Activated naive CD4-positive, alpha-beta T cell treated with anti-CD3 and anti-CD28 coated beads, Interleukin-2, amount 50 U/mL, for 24 hours (primary cell): ENCODE results near the gene PROCA1.
A peak's percentile ranks its signal among the peaks of the same experiment; 100 is the strongest.
"Not testable (repeated sequence)": the region's sequence is repeated elsewhere in the genome, so short reads cannot be mapped to it uniquely, and the experiment has no call there.

Source experiments
- H3K27ac Mint-ChIP-seq: one replicate; pipeline ENCODE4 v1.8.0; 2021; ENCODE audit warnings: mild to moderate bottlenecking, mixed read lengths
- H3K27me3 Mint-ChIP-seq: one replicate; pipeline ENCODE4 v1.8.0; 2021; ENCODE audit warnings: mixed read lengths
- H3K36me3 Mint-ChIP-seq: one replicate; pipeline ENCODE4 v1.8.0; 2021; ENCODE audit warnings: mixed read lengths
- H3K4me1 Mint-ChIP-seq: one replicate; pipeline ENCODE4 v1.8.0; 2021; ENCODE audit warnings: mixed read lengths
- H3K4me3 Mint-ChIP-seq: one replicate; pipeline ENCODE4 v1.8.0; 2021; ENCODE audit warnings: mild to moderate bottlenecking, mixed read lengths
- H3K9me3 Mint-ChIP-seq: one replicate; pipeline ENCODE4 v1.8.0; 2021; ENCODE audit warnings: mixed read lengths

The PROCA1 gene

GRCh38 chr17:28722417-28723158, 10.9 kb upstream of the PROCA1 start:
- peak overlapping the region; percentile 65 for H3K27ac Mint-ChIP-seq
- peak overlapping the region; percentile 100 for H3K4me3 Mint-ChIP-seq
- peaks cover 47% of the 10 kb centered on the region for H3K4me1 Mint-ChIP-seq
- H3K27me3 Mint-ChIP-seq, result peaks cover 3% of the 10 kb centered on the region
- no peaks in the 10 kb centered on the region for H3K9me3 Mint-ChIP-seq
- peaks cover 40% of the 10 kb centered on the region for H3K36me3 Mint-ChIP-seq

- Mint-ChIP-seq H3K36me3 (peaks cover 40% of the 10 kb centered on the region), H3K4me1 (peaks cover 47% of the 10 kb centered on the region), H3K4me3 (peak overlapping the region; percentile 100), H3K27ac (peak overlapping the region; percentile 100)
- not testable (repeated sequence) for H3K27me3 Mint-ChIP-seq, H3K9me3 Mint-ChIP-seq
Observed at GRCh38 chr17:28720997-28721329, 9.3 kb upstream of the PROCA1 start.

- H3K27ac Mint-ChIP-seq, result peak overlapping the region; percentile 100
- H3K4me1 Mint-ChIP-seq, result peaks cover 45% of the 10 kb centered on the region
- H3K27me3 Mint-ChIP-seq, result peaks cover 5% of the 10 kb centered on the region
- H3K9me3 Mint-ChIP-seq, result no peaks in the 10 kb centered on the region
- H3K36me3 Mint-ChIP-seq, result peaks cover 38% of the 10 kb centered on the region
- peak overlapping the region; percentile 100 for H3K4me3 Mint-ChIP-seq
Observed at GRCh38 chr17:28720247-28720996, 8.7 kb upstream of the PROCA1 start.

- H3K9me3 Mint-ChIP-seq, result no peaks in the 10 kb centered on the region
- peaks cover 31% of the 10 kb centered on the region for H3K4me1 Mint-ChIP-seq
- H3K36me3 Mint-ChIP-seq, result peaks cover 25% of the 10 kb centered on the region
- H3K27me3 Mint-ChIP-seq, result peaks cover 10% of the 10 kb centered on the region
- H3K4me3 Mint-ChIP-seq, result peak overlapping the region; percentile 100
- H3K27ac Mint-ChIP-seq, result peak overlapping the region; percentile 100
Observed at GRCh38 chr17:28719021-28719433, 7.3 kb upstream of the PROCA1 start.

- H3K27me3 Mint-ChIP-seq, result peaks cover 10% of the 10 kb centered on the region
- peak overlapping the region; percentile 73 for H3K4me3 Mint-ChIP-seq
- peak overlapping the region; percentile 25 for H3K27ac Mint-ChIP-seq
- H3K36me3 Mint-ChIP-seq, result peaks cover 23% of the 10 kb centered on the region
- H3K9me3 Mint-ChIP-seq, result no peaks in the 10 kb centered on the region
- H3K4me1 Mint-ChIP-seq, result peaks cover 25% of the 10 kb centered on the region
Observed at GRCh38 chr17:28718333-28719020, 6.8 kb upstream of the PROCA1 start.

GRCh38 chr17:28717578-28718332, 6.1 kb upstream of the PROCA1 start, which contains the start of gene RAB34:
Gene RAB34 (minus strand): TSS chr17:28717868. CDS start chr17:28717266, 602 bp downstream.
- peak within 1 kb of the TSS; percentile 25 for H3K27ac Mint-ChIP-seq
- peaks cover 21% of the 10 kb centered on the region for H3K4me1 Mint-ChIP-seq
- peak within 1 kb of the TSS; percentile 73 for H3K4me3 Mint-ChIP-seq
- H3K36me3 Mint-ChIP-seq, result peaks cover 21% of the 10 kb centered on the region
- peaks cover 10% of the 10 kb centered on the region for H3K27me3 Mint-ChIP-seq
- H3K9me3 Mint-ChIP-seq, result no peaks in the 10 kb centered on the region

GRCh38 chr17:28716740-28717577, 5.3 kb upstream of the PROCA1 start:
- no peak overlapping the region for H3K4me3 Mint-ChIP-seq
- peaks cover 18% of the 10 kb centered on the region for H3K36me3 Mint-ChIP-seq
- no peaks in the 10 kb centered on the region for H3K9me3 Mint-ChIP-seq
- H3K27ac Mint-ChIP-seq, result no peak overlapping the region
- peaks cover 21% of the 10 kb centered on the region for H3K4me1 Mint-ChIP-seq
- peaks cover 10% of the 10 kb centered on the region for H3K27me3 Mint-ChIP-seq

- Mint-ChIP-seq H3K27me3 (peaks cover 10% of the 10 kb centered on the region), H3K4me1 (peaks cover 32% of the 10 kb centered on the region), H3K27ac (no peak overlapping the region), H3K36me3 (peaks cover 4% of the 10 kb centered on the region), H3K4me3 (no peak overlapping the region), H3K9me3 (no peaks in the 10 kb centered on the region)
Observed at GRCh38 chr17:28715217-28715616, 3.5 kb upstream of the PROCA1 start.

- Mint-ChIP-seq H3K4me1 (peaks cover 29% of the 10 kb centered on the region), H3K27ac (no peak overlapping the region), H3K4me3 (no peak overlapping the region), H3K27me3 (peaks cover 8% of the 10 kb centered on the region), H3K9me3 (no peaks in the 10 kb centered on the region), H3K36me3 (no peaks in the 10 kb centered on the region)
Observed at GRCh38 chr17:28714281-28714680, 2.6 kb upstream of the PROCA1 start.

- H3K27ac Mint-ChIP-seq, result peak overlapping the region; percentile 70
- H3K36me3 Mint-ChIP-seq, result no peaks in the 10 kb centered on the region
- H3K27me3 Mint-ChIP-seq, result peaks cover 7% of the 10 kb centered on the region
- no peaks in the 10 kb centered on the region for H3K9me3 Mint-ChIP-seq
- peaks cover 19% of the 10 kb centered on the region for H3K4me1 Mint-ChIP-seq
- peak overlapping the region; percentile 87 for H3K4me3 Mint-ChIP-seq
Observed at GRCh38 chr17:28712705-28713415, 1.2 kb upstream of the PROCA1 start.

GRCh38 chr17:28712032-28712704, 480 bp upstream of the PROCA1 start:
- H3K9me3 Mint-ChIP-seq, result no peaks in the 10 kb centered on the region
- H3K27me3 Mint-ChIP-seq, result peaks cover 7% of the 10 kb centered on the region
- H3K36me3 Mint-ChIP-seq, result no peaks in the 10 kb centered on the region
- H3K4me3 Mint-ChIP-seq, result peak overlapping the region; percentile 87
- H3K27ac Mint-ChIP-seq, result peak overlapping the region; percentile 0
- peaks cover 22% of the 10 kb centered on the region for H3K4me1 Mint-ChIP-seq

GRCh38 chr17:28710861-28711722, 596 bp downstream of the PROCA1 start:
- peak overlapping the region; percentile 83 for H3K27ac Mint-ChIP-seq
- peaks cover 22% of the 10 kb centered on the region for H3K4me1 Mint-ChIP-seq

GRCh38 chr17:28707339-28707720, 4.4 kb downstream of the PROCA1 start:
- peaks cover 3% of the 10 kb centered on the region for H3K36me3 Mint-ChIP-seq
- H3K27me3 Mint-ChIP-seq, result no peaks in the 10 kb centered on the region
- peaks cover 17% of the 10 kb centered on the region for H3K4me1 Mint-ChIP-seq
- no peaks in the 10 kb centered on the region for H3K9me3 Mint-ChIP-seq
- no peak overlapping the region for H3K27ac Mint-ChIP-seq
- H3K4me3 Mint-ChIP-seq, result no peak overlapping the region

More at GRCh38 chr17:28710861-28711722, 596 bp downstream of the PROCA1 start:
- Mint-ChIP-seq H3K9me3 (no peaks in the 10 kb centered on the region), H3K4me3 (peak overlapping the region; percentile 87), H3K36me3 (no peaks in the 10 kb centered on the region), H3K27me3 (peaks cover 7% of the 10 kb centered on the region)
